ENCODE results near the gene MRI1.

DNA sequence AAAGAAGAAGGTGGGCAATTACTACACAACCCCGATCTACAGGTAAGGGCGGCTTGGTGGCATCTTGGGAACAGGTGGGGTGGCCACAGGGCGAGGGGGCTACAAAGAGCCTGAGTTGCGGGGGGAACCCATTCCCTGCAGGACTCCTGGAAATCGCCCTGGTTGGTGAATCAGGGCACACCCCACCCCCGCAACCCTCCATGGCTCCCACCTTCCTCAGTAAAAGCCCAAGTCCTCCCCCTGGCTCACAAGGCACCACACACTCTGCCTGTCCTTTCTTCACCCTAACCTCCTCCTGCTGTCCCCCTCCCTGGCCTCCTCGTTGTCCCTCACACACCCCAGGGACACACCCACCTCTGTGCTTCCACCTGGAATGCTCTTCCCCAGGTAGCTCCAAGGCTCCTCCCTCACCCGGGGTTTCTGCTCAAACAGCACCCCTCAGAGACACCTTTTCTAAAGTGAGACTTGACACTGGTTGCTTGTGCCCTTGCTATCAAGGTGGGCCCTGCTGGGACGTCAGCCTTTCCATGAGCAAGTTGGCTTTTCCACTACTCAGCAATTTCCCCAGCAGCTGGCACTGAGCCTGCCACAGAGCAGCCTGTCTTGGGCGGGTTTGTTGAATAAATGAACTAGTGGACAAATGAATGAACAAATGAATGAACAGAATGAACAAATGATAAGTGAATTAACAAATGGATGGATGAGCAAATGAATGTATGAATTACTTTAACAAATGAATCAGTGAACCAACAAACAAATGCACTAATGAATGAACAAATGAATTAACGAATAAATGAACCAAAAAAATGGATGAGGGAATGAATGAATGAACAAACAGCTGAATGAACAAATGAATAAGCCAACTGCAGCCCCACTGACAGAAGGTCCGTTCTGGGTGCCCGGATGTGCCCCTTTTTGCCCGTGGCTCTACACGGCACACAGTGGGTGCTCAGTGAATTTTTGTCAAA lies 6.2 kb upstream of the MRI1 start:
- TF ChIP-seq, protein P1, sequence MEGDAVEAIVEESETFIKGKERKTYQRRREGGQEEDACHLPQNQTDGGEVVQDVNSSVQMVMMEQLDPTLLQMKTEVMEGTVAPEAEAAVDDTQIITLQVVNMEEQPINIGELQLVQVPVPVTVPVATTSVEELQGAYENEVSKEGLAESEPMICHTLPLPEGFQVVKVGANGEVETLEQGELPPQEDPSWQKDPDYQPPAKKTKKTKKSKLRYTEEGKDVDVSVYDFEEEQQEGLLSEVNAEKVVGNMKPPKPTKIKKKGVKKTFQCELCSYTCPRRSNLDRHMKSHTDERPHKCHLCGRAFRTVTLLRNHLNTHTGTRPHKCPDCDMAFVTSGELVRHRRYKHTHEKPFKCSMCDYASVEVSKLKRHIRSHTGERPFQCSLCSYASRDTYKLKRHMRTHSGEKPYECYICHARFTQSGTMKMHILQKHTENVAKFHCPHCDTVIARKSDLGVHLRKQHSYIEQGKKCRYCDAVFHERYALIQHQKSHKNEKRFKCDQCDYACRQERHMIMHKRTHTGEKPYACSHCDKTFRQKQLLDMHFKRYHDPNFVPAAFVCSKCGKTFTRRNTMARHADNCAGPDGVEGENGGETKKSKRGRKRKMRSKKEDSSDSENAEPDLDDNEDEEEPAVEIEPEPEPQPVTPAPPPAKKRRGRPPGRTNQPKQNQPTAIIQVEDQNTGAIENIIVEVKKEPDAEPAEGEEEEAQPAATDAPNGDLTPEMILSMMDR (IDR thresholded peaks at IDR 0.05): no peak
- TF ChIP-seq POLR2A (IDR thresholded peaks at IDR 0.05) (no peak), POLR2AphosphoS5 (IDR thresholded peaks at IDR 0.05) (no peak)
